DMS 273 (cell line): ENCODE data around the gene NDUFS5.
"Not testable (repeated sequence)": the region's sequence is repeated elsewhere in the genome, so short reads cannot be mapped to it uniquely, and the experiment has no call there.

Experiments
- DNase-seq: peaks from one replicate; lab custom pipeline; 2025; ENCODE audit not compliant: unreplicated experiment; lab: John Stamatoyannopoulos, UW

Gene NDUFS5

DNA sequence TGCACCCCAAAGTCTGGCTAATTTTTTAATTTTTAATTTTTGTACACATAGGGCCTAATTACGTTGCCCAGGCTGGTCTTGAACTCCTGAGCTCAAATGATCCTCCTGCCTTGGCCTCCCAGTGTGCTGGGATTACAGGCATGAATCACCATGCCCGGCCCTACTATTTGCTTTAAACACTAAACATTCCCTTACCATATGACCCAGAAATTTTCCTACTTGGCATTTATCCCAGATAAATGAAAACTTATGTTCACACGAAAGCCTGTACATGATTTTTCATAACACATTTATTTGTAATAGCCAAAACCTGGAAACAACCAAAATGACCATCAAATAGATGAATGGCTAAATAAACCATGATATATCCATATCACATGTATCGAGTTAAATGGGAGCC is 35.8 kb downstream of the NDUFS5 start:
- no peak for DNase-seq

GRCh38 chr1:39063191-39063590 is 37.0 kb downstream of the NDUFS5 start:
- no peak for DNase-seq

GRCh38 chr1:39063775-39064174 is 37.6 kb downstream of the NDUFS5 start:
- DNase-seq = no peak

DNA sequence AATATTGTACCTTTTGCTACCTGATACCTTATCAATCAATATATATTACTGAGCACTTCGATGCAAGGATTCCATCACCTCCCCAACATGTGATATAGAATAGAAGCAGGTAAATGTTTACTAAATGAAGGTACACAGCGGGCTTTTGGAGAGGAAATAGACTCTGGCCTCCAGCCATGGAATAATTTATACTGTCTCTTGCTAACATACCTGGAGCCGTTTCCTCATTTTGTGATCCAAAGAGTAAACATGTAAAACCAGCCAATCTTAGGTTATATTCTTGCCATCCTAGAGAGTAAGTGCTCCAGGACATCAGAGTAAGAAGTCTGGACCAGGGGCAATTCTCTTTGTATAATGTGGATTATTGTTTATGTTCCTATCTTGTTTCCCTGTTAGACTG is 39.4 kb downstream of the NDUFS5 start:
- DNase-seq = no peak

- DNase-seq = not testable (repeated sequence)
Measured at GRCh38 chr1:39068227-39068626, 42.1 kb downstream of the NDUFS5 start.

GRCh38 chr1:39071557-39071956 is 45.4 kb downstream of the NDUFS5 start:
- not testable (repeated sequence) for DNase-seq

DNA sequence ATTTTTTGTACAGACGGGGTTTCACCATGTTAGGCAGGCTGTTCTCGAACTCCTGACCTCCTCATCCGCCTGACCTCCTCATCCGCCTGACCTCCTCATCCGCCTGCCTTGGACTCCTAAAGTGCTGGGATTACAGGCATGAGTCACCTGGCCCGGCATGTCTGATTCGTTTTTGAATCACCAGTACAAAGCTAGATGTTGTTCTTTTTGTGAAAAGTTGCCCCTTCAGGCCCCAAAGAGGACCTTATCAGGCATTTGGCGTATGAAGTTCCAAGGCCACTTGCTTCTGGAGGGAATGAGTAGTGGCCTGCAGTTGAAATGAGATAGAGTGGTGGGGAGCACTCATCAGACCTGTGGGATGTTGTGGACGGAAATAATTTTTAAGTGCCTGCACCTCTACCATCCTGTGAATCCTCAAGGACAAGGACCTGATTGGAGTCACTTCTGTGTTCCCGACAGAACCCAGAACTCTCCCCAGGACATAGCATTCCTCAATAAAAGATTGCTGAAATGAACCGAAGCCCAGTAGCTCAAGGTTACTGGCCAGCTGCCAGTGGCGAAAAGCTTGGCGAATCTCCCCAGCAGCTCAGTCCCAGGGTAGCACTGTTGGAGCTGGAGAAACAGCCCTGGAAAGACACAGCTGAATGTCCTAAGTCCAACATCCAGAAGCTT is 50.1 kb downstream of the NDUFS5 start:
- peak; percentile 95 for DNase-seq

GRCh38 chr1:39076799-39077148 is 50.6 kb downstream of the NDUFS5 start:
- no peak for DNase-seq

GRCh38 chr1:39080269-39080826 is 54.2 kb downstream of the NDUFS5 start:
- DNase-seq = no peak

DNA sequence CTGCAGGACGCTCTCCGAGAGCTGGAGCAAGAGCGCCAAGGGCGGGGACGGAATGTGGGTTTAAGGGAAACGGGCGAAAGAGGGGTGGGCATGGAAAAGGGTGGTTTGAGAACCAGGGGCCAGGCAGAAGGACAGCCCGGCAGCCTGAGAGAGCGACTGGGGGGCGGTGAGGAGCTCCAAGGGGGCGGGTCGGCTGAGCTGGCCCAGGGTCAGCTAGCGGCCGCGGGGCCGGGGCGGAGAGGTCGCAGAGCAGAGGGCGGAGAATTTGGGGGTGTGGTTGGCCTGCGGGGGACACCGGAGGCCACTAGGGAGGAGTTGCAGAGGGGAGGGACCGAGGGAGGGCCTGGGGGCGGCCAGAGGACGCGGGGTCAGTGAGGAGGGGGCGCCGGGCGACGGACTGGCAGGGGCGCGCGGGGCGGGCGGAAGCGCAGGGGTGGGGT is 54.7 kb downstream of the NDUFS5 start:
- DNase-seq = no peak

DNA sequence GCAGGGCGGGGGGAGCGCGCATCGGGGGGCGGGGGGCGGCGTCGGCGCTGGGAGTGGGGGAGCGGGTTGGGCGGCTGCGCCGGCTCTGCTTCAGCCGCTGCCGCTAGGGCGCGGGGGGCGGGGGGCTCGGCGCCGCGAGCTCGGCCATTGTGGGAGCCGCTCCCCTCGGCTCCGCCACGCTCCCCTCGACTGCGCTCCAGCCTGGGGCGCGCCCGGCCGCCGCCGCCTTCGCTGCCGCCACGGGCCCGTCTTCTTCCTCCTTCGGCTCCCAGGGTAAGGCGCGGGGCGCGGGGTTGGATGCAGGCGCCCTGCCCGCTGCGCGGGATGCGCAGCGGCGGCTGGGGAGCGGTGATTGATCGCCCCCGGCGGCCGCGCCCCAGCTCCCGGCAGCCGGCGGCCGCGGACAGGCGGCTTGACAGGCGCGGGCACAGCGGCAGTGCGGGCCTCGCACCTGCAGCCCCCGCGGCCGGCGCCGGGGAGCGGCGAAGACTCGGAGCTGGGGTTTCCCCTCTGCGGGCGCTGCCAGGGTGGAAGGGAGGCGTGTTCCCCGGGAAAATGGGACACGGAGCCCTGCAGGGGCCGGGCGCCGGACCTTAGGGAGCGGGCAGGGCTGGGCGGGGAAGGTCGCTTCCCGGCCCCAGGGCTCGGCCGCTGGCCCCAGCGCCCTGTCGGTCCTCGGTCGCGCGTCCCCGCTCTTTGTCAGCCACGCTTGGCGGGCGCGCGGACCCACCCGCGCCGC is 55.3 kb downstream of the NDUFS5 start:
- peak; percentile 100 for DNase-seq

DNA sequence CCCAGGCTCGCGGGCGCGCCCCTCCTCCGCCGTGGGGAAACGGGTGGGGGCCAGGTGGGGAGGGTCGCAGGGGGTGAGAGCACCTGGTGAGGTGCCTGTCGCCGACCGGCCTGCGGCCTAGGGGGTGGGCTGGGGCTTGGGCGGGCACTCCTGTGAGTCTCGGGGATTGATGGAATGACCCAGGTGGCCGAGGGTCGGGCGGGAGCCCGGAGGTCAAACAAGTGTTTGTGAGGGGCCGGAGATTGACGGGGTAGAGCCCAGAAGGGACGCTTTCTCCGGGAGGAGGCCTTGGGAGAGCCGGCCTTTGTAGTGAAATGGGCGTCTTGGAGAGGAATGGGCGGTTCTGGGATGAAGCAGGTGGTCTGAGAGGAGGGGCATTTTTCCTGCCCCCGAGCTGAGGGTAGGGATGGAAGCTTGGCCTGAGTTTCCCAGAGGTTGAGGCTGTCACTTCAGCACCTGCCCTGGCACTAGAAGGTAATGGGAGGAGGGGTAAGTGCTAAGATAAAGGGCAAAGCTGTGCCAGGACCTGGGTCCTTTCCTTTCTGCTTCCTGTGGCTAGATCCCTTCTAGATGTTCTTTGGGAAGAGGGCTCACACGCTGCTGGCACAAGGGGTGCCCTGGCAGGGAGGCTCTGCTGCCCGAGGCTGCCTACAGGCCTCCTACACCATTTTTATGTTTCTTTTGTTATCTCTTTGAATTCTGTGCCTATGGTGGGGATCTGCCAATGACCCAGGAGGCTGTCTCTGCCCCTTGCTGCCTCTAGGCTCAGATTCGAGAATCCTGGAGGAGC is 56.1 kb downstream of the NDUFS5 start:
- DNase-seq = no peak

- DNase-seq = no peak
Measured at GRCh38 chr1:39082811-39083576, 56.8 kb downstream of the NDUFS5 start.

DNA sequence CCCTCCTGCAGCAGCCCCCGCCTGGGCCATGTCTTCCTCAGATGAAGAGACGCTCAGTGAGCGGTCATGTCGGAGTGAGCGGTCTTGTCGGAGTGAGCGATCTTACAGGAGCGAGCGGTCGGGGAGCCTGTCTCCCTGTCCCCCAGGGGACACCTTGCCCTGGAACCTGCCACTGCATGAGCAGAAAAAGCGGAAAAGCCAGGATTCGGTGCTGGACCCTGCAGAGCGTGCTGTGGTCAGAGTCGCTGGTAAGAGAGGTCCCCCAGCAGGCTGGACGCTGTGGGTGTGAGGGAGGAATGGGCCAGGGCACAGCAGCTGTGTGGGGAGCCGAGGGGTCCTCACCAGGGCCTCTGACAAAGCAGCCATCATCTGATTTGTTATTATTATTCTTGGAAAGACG is 58.0 kb downstream of the NDUFS5 start:
- no peak for DNase-seq
